K562 (cell line): ENCODE data around the gene TSPAN14. TPM values are rescaled to one million over a fixed set of nuclear protein-coding genes. Genes with fewer than 3 reads are reported as not detected.
A peak's percentile ranks its signal among the peaks of the same experiment; 100 is the strongest.

Source experiments
- CBX3 ChIP-seq, 2 experiments: IDR thresholded peaks; 1 replicate in 1 of 2; 2 replicates in 1 of 2; pipeline ENCODE4 v1.6.1; 2012; ENCODE audit warnings: inconsistent platforms in 2 of 2, low read length in 2 of 2, borderline replicate concordance in 1 of 2, control low read depth in 1 of 2
- FOXA1 ChIP-seq: fragments of 450-650 bp; IDR thresholded peaks from 2 replicates; pipeline ENCODE4 v1.6.1; 2016; ENCODE audit warnings: mild to moderate bottlenecking, borderline replicate concordance
- GATAD2A ChIP-seq: fragments of 450-650 bp; IDR thresholded peaks from 2 replicates; pipeline ENCODE4 v1.6.1; 2017
- JUND ChIP-seq, 2 experiments: IDR thresholded peaks; 2 replicates in 1 of 2; 3 replicates in 1 of 2; pipeline ENCODE4 v1.6.1; 2011; ENCODE audit warnings: borderline replicate concordance in 2 of 2, low read depth in 2 of 2, low read length in 2 of 2, improper control_type of control experiment in 1 of 2, missing biosample characterization in 1 of 2, missing genetic modification characterization in 1 of 2, missing genetic modification reagents in 1 of 2
- LEF1 ChIP-seq: fragments of 450-650 bp; IDR thresholded peaks from 2 replicates; pipeline ENCODE4 v1.6.1; 2016; ENCODE audit warnings: mild to moderate bottlenecking
- NR2F6 ChIP-seq: fragments of 450-650 bp; formaldehyde crosslinking; IDR thresholded peaks from 2 replicates; pipeline ENCODE4 v1.4.0; 2020; ENCODE audit warnings: mild to moderate bottlenecking
- PHF8 ChIP-seq: fragments of 200-600 bp; sonication (generic); IDR thresholded peaks from 2 replicates; pipeline ENCODE4 v1.6.1; 2012; ENCODE audit warnings: mixed run types, mild to moderate bottlenecking, inconsistent platforms, low read length, moderate library complexity, borderline replicate concordance
- PREB ChIP-seq: sonication (generic); formaldehyde crosslinking; IDR thresholded peaks from 2 replicates; pipeline ENCODE4 v1.8.1; 2023; ENCODE audit warnings: mild to moderate bottlenecking, missing genetic modification reagents
- RNF219 ChIP-seq: fragments of 250-450 bp; sonication (Bioruptor Pico); IDR thresholded peaks from 2 replicates; pipeline ENCODE4 v1.5.0; 2022; ENCODE audit warnings: mild to moderate bottlenecking
- RUNX1 ChIP-seq: sonication (generic); IDR thresholded peaks from 2 replicates; pipeline ENCODE4 v1.6.1; 2016; ENCODE audit warnings: antibody characterized with exemption, low read depth
- THAP7 ChIP-seq: fragments of 250-450 bp; sonication (Bioruptor Pico); IDR thresholded peaks from 2 replicates; pipeline ENCODE4 v1.5.0; 2021
- VEZF1 ChIP-seq: fragments of 200-800 bp; sonication (Bioruptor generic); IDR thresholded peaks from 2 replicates; pipeline ENCODE4 v1.6.1; 2017; ENCODE audit warnings: missing genetic modification characterization, missing compliant biosample characterization
- ZBTB7A ChIP-seq: IDR thresholded peaks from 2 replicates; pipeline ENCODE4 v1.6.1; 2011; ENCODE audit warnings: low read depth, mild to moderate bottlenecking, low read length, moderate library complexity, borderline replicate concordance; ENCODE audit not compliant: control insufficient read depth
- ZNF143 ChIP-seq: sonication (generic); formaldehyde crosslinking; IDR thresholded peaks from 2 replicates; pipeline ENCODE4 v1.9.0; 2022; ENCODE audit warnings: mild to moderate bottlenecking, missing genetic modification reagents
- ZNF175 ChIP-seq: fragments of 200-800 bp; sonication (Bioruptor generic); IDR thresholded peaks from 2 replicates; pipeline ENCODE4 v1.6.1; 2016; ENCODE audit warnings: low read depth, mild to moderate bottlenecking, missing genetic modification characterization, missing compliant biosample characterization
- ZNF212 ChIP-seq: fragments of 450-650 bp; formaldehyde crosslinking; IDR thresholded peaks from 2 replicates; pipeline ENCODE4 v1.4.0; 2020; ENCODE audit warnings: mild to moderate bottlenecking
- ZNF311 ChIP-seq: fragments of 250-450 bp; sonication (Bioruptor Pico); IDR thresholded peaks from 2 replicates; pipeline ENCODE4 v1.4.0; 2020; ENCODE audit warnings: mild to moderate bottlenecking, moderate library complexity
- ZNF41 ChIP-seq: fragments of 250-450 bp; sonication (Bioruptor Pico); conservative IDR thresholded peaks from 2 replicates; pipeline ENCODE4 v1.4.0; 2020; ENCODE audit warnings: mild to moderate bottlenecking
- ZNF695 ChIP-seq: fragments of 450-650 bp; formaldehyde crosslinking; IDR thresholded peaks from 2 replicates; pipeline ENCODE4 v1.4.0; 2020; ENCODE audit warnings: mild to moderate bottlenecking, moderate library complexity
- ZNF699 ChIP-seq: fragments of 250-450 bp; sonication (Bioruptor Pico); IDR thresholded peaks from 2 replicates; pipeline ENCODE4 v1.8.0; 2021; ENCODE audit warnings: mild to moderate bottlenecking, moderate library complexity; ENCODE audit not compliant: insufficient replicate concordance
- polyA plus RNA-seq, 8 experiments: library from polyadenylated mRNA; depleted of rRNA in 4 of 8; stranded (reverse) in 5 of 8; unstranded in 3 of 8; fragments of >200 nt; fragmentation: Nextera tagmentation in 2 of 8; fragmentation: Illumina TruSeq in 1 of 8; extraction: Ambion mirVana in 2 of 8; extraction: Trizol in 1 of 8; gene quantifications; 2 replicates each; pipeline versions ENCODE4 v1.2.1 to v1.2.3, GENCODE V29; 2011 to 2014; ENCODE audit warnings: inconsistent platforms in 1 of 8, missing spikeins in 1 of 8
- total RNA-seq, 7 experiments: library from RNA; depleted of rRNA in 6 of 7; stranded (reverse); fragments of >200 nt in 6 of 7; fragmentation: Illumina TruSeq in 2 of 7; extraction: Trizol in 2 of 7; gene quantifications; 2 replicates each; pipeline versions ENCODE4 v1.2.1 to v1.2.3, GENCODE V29; 2011 to 2021; ENCODE audit warnings: low replicate concordance in 1 of 7
- TF ChIP-seq, protein P1 (sequence below): fragments of 450-650 bp; IDR thresholded peaks from 2 replicates; pipeline ENCODE4 v1.6.1; 2016

TSPAN14 gene
- total and polyA plus RNA-seq, 9 of the 15 experiments (the other 6 are each of a cell fraction or from before 2014, with no cell fraction given), result 5.8 to 92.9 (median 23.3) TPM

DNA sequence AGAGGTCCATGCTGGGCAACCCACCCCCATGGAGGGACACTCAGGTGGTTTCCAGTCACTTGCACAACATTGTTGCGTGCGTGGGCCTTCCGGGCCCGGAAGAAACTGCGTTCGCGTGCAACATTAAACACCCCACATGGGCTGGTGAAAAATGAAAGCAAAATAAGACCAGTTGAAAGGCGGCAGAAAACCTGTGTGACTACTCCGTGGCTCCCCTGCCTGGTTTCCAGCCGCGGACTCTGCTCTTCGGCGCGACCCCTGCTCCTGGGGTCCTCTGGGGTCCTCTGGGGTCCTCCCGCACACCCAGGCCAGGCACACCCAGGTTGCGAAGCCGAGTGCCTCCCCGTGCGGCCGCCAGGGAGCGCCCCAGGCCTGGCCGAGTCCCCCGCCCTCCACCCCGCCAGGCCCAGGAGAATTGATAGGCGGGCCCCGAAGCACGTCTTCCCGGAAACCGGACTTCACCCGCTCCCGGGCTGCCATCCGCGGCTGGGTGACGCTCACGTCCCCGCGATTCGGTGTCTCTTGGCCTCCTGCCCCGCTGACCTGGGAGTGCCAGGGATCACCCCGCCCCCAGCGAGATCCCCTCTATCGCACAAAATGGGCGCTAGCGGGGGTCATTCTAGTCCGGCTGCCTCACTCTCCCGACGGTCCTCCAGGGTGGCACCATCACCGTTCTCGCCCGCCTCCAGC, 81.7 kb downstream of the TSPAN14 start (continued):
- no peak for TF ChIP-seq ZNF41
- peak; percentile 99 for TF ChIP-seq ZBTB7A
- TF ChIP-seq RNF219 (CRISPR knock-in tag), result no peak
- TF ChIP-seq ZNF143 (CRISPR knock-in tag), result no peak
- TF ChIP-seq RUNX1, result no peak
- TF ChIP-seq ZNF175, result no peak
- peak; percentile 49; the same call in 1 of the 2 replicates for TF ChIP-seq PHF8
- TF ChIP-seq GATAD2A, result no peak
- peak in 1 of 2 experiments; percentile 49; a peak in 1 of 3 replicates for TF ChIP-seq CBX3 (IDR thresholded peaks at IDR 0.05; ENCODE audit: borderline replicate concordance in 1 of 2, low read length in 2 of 2)
- TF ChIP-seq, protein P1, sequence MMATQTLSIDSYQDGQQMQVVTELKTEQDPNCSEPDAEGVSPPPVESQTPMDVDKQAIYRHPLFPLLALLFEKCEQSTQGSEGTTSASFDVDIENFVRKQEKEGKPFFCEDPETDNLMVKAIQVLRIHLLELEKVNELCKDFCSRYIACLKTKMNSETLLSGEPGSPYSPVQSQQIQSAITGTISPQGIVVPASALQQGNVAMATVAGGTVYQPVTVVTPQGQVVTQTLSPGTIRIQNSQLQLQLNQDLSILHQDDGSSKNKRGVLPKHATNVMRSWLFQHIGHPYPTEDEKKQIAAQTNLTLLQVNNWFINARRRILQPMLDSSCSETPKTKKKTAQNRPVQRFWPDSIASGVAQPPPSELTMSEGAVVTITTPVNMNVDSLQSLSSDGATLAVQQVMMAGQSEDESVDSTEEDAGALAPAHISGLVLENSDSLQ, result peak; percentile 84
- TF ChIP-seq VEZF1 (CRISPR knock-in tag), result peak; percentile 86
- TF ChIP-seq JUND (IDR thresholded peaks at IDR 0.05; ENCODE audit: borderline replicate concordance, low read depth, low read length), result peak; percentile 19; the same call in 1 of the 2 replicates
- TF ChIP-seq JUND (tag; IDR thresholded peaks at IDR 0.05; ENCODE audit: borderline replicate concordance, low read depth, low read length), result no peak; the same call in 2 of the 3 replicates
- no peak for TF ChIP-seq ZNF311
- TF ChIP-seq LEF1, result no peak
- TF ChIP-seq ZNF699 (CRISPR knock-in tag), result no peak
- TF ChIP-seq ZNF695 (CRISPR knock-in tag), result no peak
- no peak for TF ChIP-seq FOXA1
- TF ChIP-seq NR2F6 (CRISPR knock-in tag), result no peak
- no peak for TF ChIP-seq ZNF212 (CRISPR knock-in tag)
- TF ChIP-seq THAP7 (CRISPR knock-in tag), result no peak
- no peak for TF ChIP-seq PREB
